Hepatocyte (in vitro differentiated cells): ENCODE results near the gene NUP210L. TPM values are rescaled to one million over a fixed set of nuclear protein-coding genes. Genes with fewer than 3 reads are reported as not detected.

Source experiments
- DNase-seq: peaks from one replicate; pipeline ENCODE4 v3.0.0-alpha.2; 2016; ENCODE audit warnings: low spot score
- H2AFZ ChIP-seq: fragments of 200-600 bp; sonication (generic); 2 replicates; pipeline ENCODE4 v1.6.0; 2016; ENCODE audit warnings: antibody characterized with exemption, mild to moderate bottlenecking
- H3K27ac ChIP-seq: fragments of 200-600 bp; sonication (generic); 2 replicates; pipeline ENCODE4 v1.5.1; 2016; ENCODE audit warnings: mild to moderate bottlenecking
- H3K27me3 ChIP-seq: fragments of 200-600 bp; sonication (generic); 2 replicates; pipeline ENCODE4 v1.6.1; 2016
- H3K36me3 ChIP-seq: fragments of 200-600 bp; sonication (generic); replicated peaks from 2 replicates; pipeline ENCODE4 v1.5.1; 2016; ENCODE audit warnings: low read depth; ENCODE audit not compliant: insufficient read depth
- H3K4me1 ChIP-seq: fragments of 200-600 bp; sonication (generic); 2 replicates; pipeline ENCODE4 v1.5.1; 2016; ENCODE audit warnings: mild to moderate bottlenecking, moderate library complexity; ENCODE audit not compliant: insufficient read depth
- H3K4me2 ChIP-seq: fragments of 200-600 bp; sonication (generic); 2 replicates; pipeline ENCODE4 v1.6.0; 2016
- H3K4me3 ChIP-seq: fragments of 200-600 bp; sonication (generic); 2 replicates; pipeline ENCODE4 v1.5.1; 2016; ENCODE audit warnings: mild to moderate bottlenecking
- H3K79me2 ChIP-seq: fragments of 200-600 bp; sonication (generic); 2 replicates; pipeline ENCODE4 v1.6.0; 2017; ENCODE audit warnings: mild to moderate bottlenecking
- H3K9me2 ChIP-seq: fragments of 200-600 bp; sonication (generic); replicated peaks from 2 replicates; pipeline ENCODE4 v1.6.0; 2017; ENCODE audit warnings: mild to moderate bottlenecking; ENCODE audit not compliant: insufficient read depth
- H3K9me3 ChIP-seq: fragments of 200-600 bp; sonication (generic); 2 replicates; pipeline ENCODE4 v1.5.1; 2016; ENCODE audit warnings: low read depth, mild to moderate bottlenecking
- H4K20me1 ChIP-seq: fragments of 200-600 bp; sonication (generic); 2 replicates; pipeline ENCODE4 v1.6.0; 2016; ENCODE audit warnings: mild to moderate bottlenecking; ENCODE audit not compliant: insufficient read depth, poor library complexity, severe bottlenecking
- EZH2 ChIP-seq: fragments of 200-600 bp; sonication (generic); IDR thresholded peaks from 2 replicates; pipeline ENCODE4 v1.6.1; 2016; ENCODE audit warnings: antibody characterized with exemption, mild to moderate bottlenecking, borderline replicate concordance
- EZH2phosphoT487 ChIP-seq: fragments of 200-600 bp; sonication (generic); IDR thresholded peaks from one replicate; pipeline ENCODE4 v1.6.1; 2018; ENCODE audit warnings: antibody characterized with exemption, mild to moderate bottlenecking, low read depth, moderate library complexity; ENCODE audit not compliant: unreplicated experiment, severe bottlenecking
- WGBS: methylation state at CpG from one replicate; pipeline ENCODE4 v1.1.6; 2016; ENCODE audit warnings: low lambda C conversion rate; ENCODE audit errors: missing lambda C conversion rate; 5-methylcytosine and 5-hydroxymethylcytosine counted together
- polyA plus RNA-seq: library from polyadenylated mRNA; unstranded; fragments of >200 nt; fragmentation: Nextera tagmentation; extraction: Ambion mirVana; gene quantifications from 2 replicates; pipeline ENCODE4 v1.2.1, GENCODE V29; 2016
- total RNA-seq: library from RNA; depleted of rRNA; stranded (reverse); fragments of >200 nt; gene quantifications from 2 replicates; pipeline ENCODE4 v1.2.3, GENCODE V29; 2014
- TF ChIP-seq, protein P1 (sequence below): fragments of 200-600 bp; sonication (generic); IDR thresholded peaks from 2 replicates; pipeline ENCODE4 v1.5.1; 2016; ENCODE audit warnings: antibody characterized with exemption, mild to moderate bottlenecking; ENCODE audit not compliant: poor library complexity

Gene NUP210L
- total and polyA plus RNA-seq, 2 experiments from 2014 or later: 0.03 TPM; not detected in 1

DNA sequence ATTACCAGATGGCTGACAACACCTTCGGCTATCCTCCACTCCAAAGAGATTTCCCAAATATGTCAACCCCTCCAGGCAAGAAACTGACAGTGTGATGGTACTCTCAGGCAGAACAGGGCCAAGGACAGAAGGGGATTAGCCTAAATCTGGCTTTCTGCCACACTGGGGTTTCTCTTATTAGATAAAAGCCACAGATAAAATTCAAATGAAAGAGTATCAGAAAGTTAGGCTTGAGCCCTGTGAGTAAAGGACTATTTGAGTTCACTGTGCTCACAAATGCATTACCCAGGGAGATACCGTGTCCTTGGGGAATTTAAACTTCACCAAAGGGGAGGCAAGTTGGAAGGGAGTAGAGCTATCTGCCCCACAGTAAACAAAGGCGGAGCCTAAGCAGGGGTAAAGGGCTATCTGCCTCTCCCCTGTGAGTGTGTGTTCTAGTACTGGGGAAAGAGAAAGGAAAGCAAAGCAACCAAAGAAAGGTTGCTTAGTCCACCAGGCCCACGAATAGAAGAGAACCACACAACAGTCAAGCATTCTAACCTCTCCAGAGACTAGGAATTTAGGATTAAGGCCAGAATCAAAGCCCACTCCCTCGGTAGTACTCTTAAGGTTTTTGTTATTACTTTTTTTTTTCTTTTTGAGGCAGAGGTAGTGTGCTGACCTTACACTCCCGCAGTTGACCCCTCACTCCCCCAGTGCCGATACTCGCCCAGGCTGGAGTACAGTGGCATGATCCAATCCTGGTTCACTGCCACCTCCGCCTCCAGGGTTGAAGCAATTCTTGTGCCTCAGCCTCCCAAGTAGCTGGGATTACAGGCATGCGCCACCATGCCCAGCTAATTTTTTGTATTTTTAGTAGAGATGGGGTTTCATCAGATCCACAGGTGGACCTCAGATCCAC lies 24.3 kb upstream of the NUP210L start:
- WGBS: 59% methylated on average over 10 of the region's 10 CpGs
- Histone ChIP-seq H3K9me2 (no peaks in the 10 kb centered on the region), H3K4me3 (peak overlapping the region; percentile 9), H4K20me1 (peaks cover 60% of the 10 kb centered on the region), H3K79me2 (peaks cover 81% of the 10 kb centered on the region), H3K4me2 (peak overlapping the region; percentile 87), H3K27ac (peak overlapping the region; percentile 96), H2AFZ (no peak overlapping the region), H3K36me3 (no peaks in the 10 kb centered on the region), H3K4me1 (peaks cover 42% of the 10 kb centered on the region), H3K9me3 (no peaks in the 10 kb centered on the region), H3K27me3 (no peaks in the 10 kb centered on the region)
- TF ChIP-seq, protein P1, sequence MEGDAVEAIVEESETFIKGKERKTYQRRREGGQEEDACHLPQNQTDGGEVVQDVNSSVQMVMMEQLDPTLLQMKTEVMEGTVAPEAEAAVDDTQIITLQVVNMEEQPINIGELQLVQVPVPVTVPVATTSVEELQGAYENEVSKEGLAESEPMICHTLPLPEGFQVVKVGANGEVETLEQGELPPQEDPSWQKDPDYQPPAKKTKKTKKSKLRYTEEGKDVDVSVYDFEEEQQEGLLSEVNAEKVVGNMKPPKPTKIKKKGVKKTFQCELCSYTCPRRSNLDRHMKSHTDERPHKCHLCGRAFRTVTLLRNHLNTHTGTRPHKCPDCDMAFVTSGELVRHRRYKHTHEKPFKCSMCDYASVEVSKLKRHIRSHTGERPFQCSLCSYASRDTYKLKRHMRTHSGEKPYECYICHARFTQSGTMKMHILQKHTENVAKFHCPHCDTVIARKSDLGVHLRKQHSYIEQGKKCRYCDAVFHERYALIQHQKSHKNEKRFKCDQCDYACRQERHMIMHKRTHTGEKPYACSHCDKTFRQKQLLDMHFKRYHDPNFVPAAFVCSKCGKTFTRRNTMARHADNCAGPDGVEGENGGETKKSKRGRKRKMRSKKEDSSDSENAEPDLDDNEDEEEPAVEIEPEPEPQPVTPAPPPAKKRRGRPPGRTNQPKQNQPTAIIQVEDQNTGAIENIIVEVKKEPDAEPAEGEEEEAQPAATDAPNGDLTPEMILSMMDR: no peak
- TF ChIP-seq EZH2phosphoT487: no peak
- DNase-seq: peak; percentile 53

DNA sequence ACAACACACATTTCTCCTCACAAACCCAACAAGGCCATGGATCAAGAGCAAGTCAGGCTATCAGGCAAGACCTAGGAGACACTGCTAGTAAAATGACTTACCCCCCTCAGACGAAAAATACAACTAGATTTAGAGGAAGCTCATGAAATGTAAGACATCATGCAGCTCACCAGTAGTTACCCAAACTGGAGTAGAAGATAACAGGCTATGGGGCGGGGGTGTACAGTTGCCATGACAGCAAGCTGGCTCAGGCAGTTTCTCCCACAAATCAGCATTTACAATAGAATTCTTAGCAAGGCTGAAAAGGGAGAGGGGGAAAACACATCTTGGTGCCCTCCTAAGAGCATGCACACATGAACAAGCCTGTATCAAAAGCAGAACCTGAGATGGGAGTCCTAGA lies 23.1 kb upstream of the NUP210L start:
- no peaks in the 10 kb centered on the region for H3K27me3 ChIP-seq
- DNase-seq: no peak
- no peak overlapping the region for H2AFZ ChIP-seq
- no peaks in the 10 kb centered on the region for H3K9me2 ChIP-seq
- peaks cover 93% of the 10 kb centered on the region for H3K79me2 ChIP-seq
- H3K27ac ChIP-seq: no peak overlapping the region
- peaks cover 65% of the 10 kb centered on the region for H4K20me1 ChIP-seq
- TF ChIP-seq EZH2phosphoT487 (no peak), EZH2 (no peak)
- TF ChIP-seq, protein P1: no peak
- H3K4me1 ChIP-seq: peaks cover 42% of the 10 kb centered on the region
- peak overlapping the region; percentile 87 for H3K4me2 ChIP-seq
- WGBS: 54% methylated on average over 2 of the region's 2 CpGs
- H3K4me3 ChIP-seq: no peak overlapping the region
- no peaks in the 10 kb centered on the region for H3K9me3 ChIP-seq
- H3K36me3 ChIP-seq: no peaks in the 10 kb centered on the region

DNA sequence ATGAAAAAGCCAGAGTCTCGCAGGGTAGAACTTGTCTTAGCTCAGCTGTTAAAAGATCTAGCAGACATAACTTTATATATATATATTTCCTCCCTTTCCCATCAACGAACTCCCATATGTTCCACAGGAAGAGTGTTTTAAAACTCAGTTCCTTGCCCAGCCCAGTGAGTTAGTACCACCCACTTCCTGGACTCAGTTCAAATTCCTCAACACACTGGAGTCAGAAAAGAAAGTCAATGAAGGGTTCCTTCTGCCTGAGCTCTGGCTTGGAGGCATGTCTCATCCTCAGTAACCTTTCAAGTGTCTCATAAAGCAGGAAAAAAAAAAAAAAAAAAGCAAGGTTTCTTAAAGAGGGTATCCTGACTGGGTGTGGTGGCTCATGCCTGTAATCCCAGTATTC lies 21.5 kb upstream of the NUP210L start:
- Histone ChIP-seq H3K36me3 (no peaks in the 10 kb centered on the region), H3K9me2 (no peaks in the 10 kb centered on the region), H3K9me3 (no peaks in the 10 kb centered on the region), H2AFZ (no peak overlapping the region), H3K4me3 (no peak overlapping the region), H3K4me1 (peaks cover 37% of the 10 kb centered on the region), H3K79me2 (peaks cover 98% of the 10 kb centered on the region), H3K4me2 (no peak overlapping the region), H4K20me1 (peaks cover 66% of the 10 kb centered on the region), H3K27ac (no peak overlapping the region), H3K27me3 (no peaks in the 10 kb centered on the region)
- DNase-seq: peak; percentile 41
- no peak for TF ChIP-seq EZH2phosphoT487
- no peak for TF ChIP-seq EZH2
- TF ChIP-seq, protein P1: no peak
- 81% methylated on average over 2 of the region's 2 CpGs for WGBS
